GM12878 (cell line): ENCODE data around the gene DHX30. TPM values are rescaled to one million over a fixed set of nuclear protein-coding genes. Genes with fewer than 3 reads are reported as not detected.

Experiments
- ATAC-seq: fragments of 200-7000 bp; cut with Tn5 transposase; 3 replicates; pipeline ENCODE4 v1.9.1; 2020; ENCODE audit warnings: mild to moderate bottlenecking, moderate library complexity
- BruUV-seq: library from RNA; stranded (reverse); fragments of 400-500 nt; replicated peaks from 2 replicates; lab custom pipeline; 2021; lab: Mats Ljungman, UMichigan
- CTCF ChIA-PET: fragments of 300-600 bp; sonication (Branson Sonifier 250); formaldehyde crosslinking; extraction: SDS; loops from one replicate; lab custom pipeline; 2021; ENCODE audit warnings: inconsistent platforms; lab: Yijun Ruan, JAX
- POLR2A ChIA-PET: fragments of 350-600 bp; formaldehyde crosslinking; extraction: SDS; loops from one replicate; lab custom pipeline; 2021; ENCODE audit warnings: inconsistent platforms; lab: Charles Lee
- RAD21 ChIA-PET: fragments of 300-600 bp; sonication (Branson Sonifier 250); formaldehyde crosslinking; loops from one replicate; lab custom pipeline; 2023; ENCODE audit warnings: antibody characterized with exemption; ENCODE audit not compliant: unreplicated experiment; lab: Charles Lee
- SMC1A ChIA-PET: fragments of 300-600 bp; sonication (Branson Sonifier 250); formaldehyde crosslinking; loops from one replicate; lab custom pipeline; 2023; ENCODE audit not compliant: unreplicated experiment, uncharacterized antibody; lab: Charles Lee
- DNase-seq: peaks from one replicate; pipeline ENCODE4 v3.0.0-alpha.2; 2011; ENCODE audit warnings: low read depth, low spot score
- FAIRE-seq: peaks from 3 replicates; lab custom pipeline; 2011; peaks lifted over from hg19 to GRCh38; lab: Jason Lieb, UNC
- H2AFZ ChIP-seq: 2 replicates; pipeline ENCODE4 v1.6.0; 2011; ENCODE audit warnings: low read depth, low read length, control low read depth; ENCODE audit not compliant: control insufficient read depth
- H3K27ac ChIP-seq: 2 replicates; pipeline ENCODE4 v1.5.1; 2011; ENCODE audit warnings: control low read depth; ENCODE audit not compliant: control insufficient read depth, insufficient read depth
- H3K27me3 ChIP-seq, 2 experiments: replicated peaks in 1 of 2; 2 replicates each; pipeline versions ENCODE4 v1.6.0 to v1.6.1; 2011; ENCODE audit warnings: low read length in 1 of 2; ENCODE audit not compliant: control insufficient read depth in 2 of 2, insufficient read depth in 2 of 2
- H3K36me3 ChIP-seq, 2 experiments: 2 replicates each; pipeline ENCODE4 v1.5.1; 2011; ENCODE audit warnings: low read length in 1 of 2; ENCODE audit not compliant: control insufficient read depth in 2 of 2, insufficient read depth in 2 of 2
- H3K4me1 ChIP-seq: 2 replicates; pipeline ENCODE4 v1.6.1; 2011; ENCODE audit warnings: mild to moderate bottlenecking, low read length, moderate library complexity, mixed read lengths; ENCODE audit not compliant: control insufficient read depth, insufficient read depth
- H3K4me2 ChIP-seq: 2 replicates; pipeline ENCODE4 v1.6.0; 2011; ENCODE audit warnings: control low read depth; ENCODE audit not compliant: control insufficient read depth, insufficient read depth
- H3K4me3 ChIP-seq: fragments of 200-600 bp; sonication (generic); 2 replicates; pipeline ENCODE4 v1.5.1; 2016
- H3K79me2 ChIP-seq: 2 replicates; pipeline ENCODE4 v1.6.0; 2011; ENCODE audit warnings: low read length; ENCODE audit not compliant: control insufficient read depth, insufficient read depth
- H3K9ac ChIP-seq: 2 replicates; pipeline ENCODE4 v1.8.0; 2011; ENCODE audit warnings: low read length, control low read depth, mixed read lengths; ENCODE audit not compliant: control insufficient read depth, insufficient read depth
- H3K9me3 ChIP-seq: replicated peaks from 3 replicates; pipeline ENCODE4 v1.5.1; 2011; ENCODE audit warnings: mild to moderate bottlenecking, low read length; ENCODE audit not compliant: control insufficient read depth, insufficient read depth
- H4K20me1 ChIP-seq: 2 replicates; pipeline ENCODE4 v1.6.0; 2011; ENCODE audit not compliant: control insufficient read depth, insufficient read depth
- BACH1 ChIP-seq: fragments of 450-650 bp; IDR thresholded peaks from 2 replicates; pipeline ENCODE4 v1.6.1; 2017; ENCODE audit warnings: mild to moderate bottlenecking, borderline replicate concordance
- BCL11A ChIP-seq: IDR thresholded peaks from 2 replicates; pipeline ENCODE4 v1.6.1; 2011; ENCODE audit warnings: low read depth, low read length
- BMI1 ChIP-seq: fragments of 450-650 bp; IDR thresholded peaks from 2 replicates; pipeline ENCODE4 v1.6.1; 2016; ENCODE audit warnings: mild to moderate bottlenecking, moderate library complexity, borderline replicate concordance
- EED ChIP-seq: sonication (generic); IDR thresholded peaks from 2 replicates; pipeline ENCODE4 v1.6.1; 2016; ENCODE audit warnings: antibody characterized with exemption, low read depth
- JUND ChIP-seq: IDR thresholded peaks from 2 replicates; pipeline ENCODE4 v1.6.1; 2012; ENCODE audit warnings: low read depth, mild to moderate bottlenecking, low read length, improper control_type of control experiment, moderate library complexity
- KAT2A ChIP-seq: conservative IDR thresholded peaks from 2 replicates; pipeline ENCODE4 v1.6.1; 2011; ENCODE audit warnings: low read depth, low read length; ENCODE audit not compliant: control insufficient read depth
- LARP7 ChIP-seq: fragments of 450-650 bp; IDR thresholded peaks from 2 replicates; pipeline ENCODE4 v1.6.1; 2017; ENCODE audit warnings: mild to moderate bottlenecking
- MTA2 ChIP-seq: fragments of 450-650 bp; IDR thresholded peaks from 2 replicates; pipeline ENCODE4 v1.6.1; 2016; ENCODE audit warnings: low read depth, mild to moderate bottlenecking, moderate library complexity
- MTA3 ChIP-seq: IDR thresholded peaks from 2 replicates; pipeline ENCODE4 v1.6.1; 2012; ENCODE audit warnings: low read length, inconsistent platforms, borderline replicate concordance
- NBN ChIP-seq: fragments of 450-650 bp; IDR thresholded peaks from 2 replicates; pipeline ENCODE4 v1.6.1; 2016
- NFYA ChIP-seq: IDR thresholded peaks from 2 replicates; pipeline ENCODE4 v1.6.1; 2011; ENCODE audit warnings: low read depth, mild to moderate bottlenecking, low read length, improper control_type of control experiment, borderline replicate concordance
- PML ChIP-seq: IDR thresholded peaks from 2 replicates; pipeline ENCODE4 v1.6.1; 2012; ENCODE audit warnings: low read length, inconsistent platforms
- POLR2A ChIP-seq: IDR thresholded peaks from 2 replicates; pipeline ENCODE4 v1.6.1; 2011; ENCODE audit warnings: low read depth, mild to moderate bottlenecking, low read length
- SMARCA5 ChIP-seq: fragments of 450-650 bp; IDR thresholded peaks from 2 replicates; pipeline ENCODE4 v1.6.1; 2017; ENCODE audit warnings: mild to moderate bottlenecking
- TARDBP ChIP-seq: IDR thresholded peaks from 2 replicates; pipeline ENCODE4 v1.6.1; 2016; ENCODE audit warnings: borderline replicate concordance
- YBX1 ChIP-seq: fragments of 450-650 bp; IDR thresholded peaks from 2 replicates; pipeline ENCODE4 v1.6.1; 2016; ENCODE audit warnings: antibody characterized with exemption
- WGBS: methylation state at CpG from one replicate; pipeline ENCODE4 v1.1.6; 2016; ENCODE audit warnings: low lambda C conversion rate; ENCODE audit not compliant: insufficient replicate concordance, insufficient coverage; ENCODE audit errors: missing lambda C conversion rate; 5-methylcytosine and 5-hydroxymethylcytosine counted together
- in situ Hi-C: fragments of 300-500 bp; cut with MboI; formaldehyde crosslinking; loops from 9 replicates; pipeline ENCODE4 v1.14.3; 2018; ENCODE audit warnings: mixed read lengths
- intact Hi-C: fragments of 100-400 bp; cut with micrococcal nuclease; formaldehyde crosslinking; loops from one replicate; pipeline ENCODE4 v1.14.2; 2022; ENCODE audit not compliant: unreplicated experiment
- polyA plus RNA-seq, 11 experiments: library from polyadenylated mRNA; depleted of rRNA in 4 of 11; unstranded in 6 of 11; stranded (reverse) in 5 of 11; fragments of >200 nt; fragmentation: Nextera tagmentation in 4 of 11; fragmentation: Illumina TruSeq in 1 of 11; extraction: Ambion mirVana in 4 of 11; extraction: Trizol in 1 of 11; gene quantifications; 1 replicate in 1 of 11; 2 replicates in 10 of 11; pipeline versions ENCODE4 v1.2.1 to v1.2.3, GENCODE V29; 2011 to 2016; ENCODE audit warnings: inconsistent platforms in 2 of 11, missing spikeins in 2 of 11, low read depth in 1 of 11
- total RNA-seq, 4 experiments: library from RNA; depleted of rRNA in 3 of 4; stranded (reverse); fragments of >200 nt in 3 of 4; fragmentation: Illumina TruSeq in 1 of 4; extraction: Trizol in 1 of 4; gene quantifications; 2 replicates each; pipeline versions ENCODE4 v1.2.1 to v1.2.3, GENCODE V29; 2013 to 2021
- TF ChIP-seq, protein P1 (sequence below): fragments of 450-650 bp; IDR thresholded peaks from 2 replicates; pipeline ENCODE4 v1.6.1; 2017; ENCODE audit warnings: mild to moderate bottlenecking, moderate library complexity
- TF ChIP-seq, protein P2 (sequence below): IDR thresholded peaks from 2 replicates; pipeline ENCODE4 v1.6.1; 2011; ENCODE audit warnings: borderline replicate concordance, low read depth, mild to moderate bottlenecking, moderate library complexity, low read length; ENCODE audit not compliant: insufficient read depth, poor library complexity, severe bottlenecking
- TF ChIP-seq, protein P3 (sequence below): IDR thresholded peaks from 2 replicates; pipeline ENCODE4 v1.6.1; 2012; ENCODE audit warnings: low read depth, low read length, improper control_type of control experiment

Gene DHX30
- total and polyA plus RNA-seq, 10 of the 15 experiments (the other 5 are each of a cell fraction or from before 2014, with no cell fraction given) = 9.5 to 75.3 (median 47.8) TPM

DNA sequence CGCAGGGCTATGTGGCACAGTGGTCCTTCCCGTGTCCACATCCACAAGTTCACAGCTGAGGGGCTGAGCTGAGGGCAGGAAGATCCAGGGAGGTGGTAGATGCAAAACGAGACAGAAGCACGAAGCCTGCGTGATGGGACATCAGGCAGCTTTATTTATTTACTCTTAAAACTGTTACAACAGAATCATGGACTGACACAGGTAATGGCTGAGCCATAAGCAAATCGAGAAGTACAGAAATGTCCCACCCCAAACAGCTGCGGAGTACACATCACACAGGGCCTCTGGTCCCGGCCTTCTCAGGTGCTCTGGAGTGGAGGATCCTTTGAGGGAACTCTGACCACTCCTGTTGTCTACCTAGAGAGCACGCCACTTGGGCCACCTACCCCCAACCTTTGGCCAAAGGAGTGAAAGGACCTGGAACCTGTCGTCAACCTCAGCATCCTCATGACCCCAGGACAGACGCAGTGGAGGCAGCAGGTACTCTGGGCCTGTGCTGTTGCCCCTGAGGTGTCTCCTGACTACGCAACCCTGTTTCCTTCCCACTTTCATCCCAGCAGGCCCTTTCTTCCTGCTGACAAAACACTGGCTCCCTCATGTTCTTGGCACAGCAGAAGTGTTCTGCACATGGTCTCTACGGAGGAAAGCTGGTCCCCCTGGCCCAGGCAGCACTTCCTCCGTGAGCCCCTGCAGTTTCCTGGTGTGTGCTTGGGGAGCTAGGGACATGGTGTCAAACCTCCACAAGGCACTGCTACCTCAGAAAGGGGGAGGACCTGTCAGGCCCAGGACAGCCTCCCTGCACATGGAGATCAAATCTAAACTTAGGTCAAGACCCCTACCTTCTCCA, 47.8 kb downstream of the DHX30 start:
- FAIRE-seq = no peak
- 89% methylated on average over 14 of the region's 14 CpGs for WGBS
- TF ChIP-seq YBX1 (no peak), LARP7 (no peak), EED (no peak), BMI1 (no peak), NFYA (no peak), SMARCA5 (no peak), JUND (no peak), TARDBP (no peak), MTA2 (no peak), MTA3 (peak; percentile 13; the same call in 1 of the 2 replicates), POLR2A (peak; percentile 43), KAT2A (no peak), NBN (no peak), PML (0 out of 2 replicates have a peak, but pooled peaks have one; percentile 45), BACH1 (no peak), BCL11A (no peak)
- TF ChIP-seq, protein P1, sequence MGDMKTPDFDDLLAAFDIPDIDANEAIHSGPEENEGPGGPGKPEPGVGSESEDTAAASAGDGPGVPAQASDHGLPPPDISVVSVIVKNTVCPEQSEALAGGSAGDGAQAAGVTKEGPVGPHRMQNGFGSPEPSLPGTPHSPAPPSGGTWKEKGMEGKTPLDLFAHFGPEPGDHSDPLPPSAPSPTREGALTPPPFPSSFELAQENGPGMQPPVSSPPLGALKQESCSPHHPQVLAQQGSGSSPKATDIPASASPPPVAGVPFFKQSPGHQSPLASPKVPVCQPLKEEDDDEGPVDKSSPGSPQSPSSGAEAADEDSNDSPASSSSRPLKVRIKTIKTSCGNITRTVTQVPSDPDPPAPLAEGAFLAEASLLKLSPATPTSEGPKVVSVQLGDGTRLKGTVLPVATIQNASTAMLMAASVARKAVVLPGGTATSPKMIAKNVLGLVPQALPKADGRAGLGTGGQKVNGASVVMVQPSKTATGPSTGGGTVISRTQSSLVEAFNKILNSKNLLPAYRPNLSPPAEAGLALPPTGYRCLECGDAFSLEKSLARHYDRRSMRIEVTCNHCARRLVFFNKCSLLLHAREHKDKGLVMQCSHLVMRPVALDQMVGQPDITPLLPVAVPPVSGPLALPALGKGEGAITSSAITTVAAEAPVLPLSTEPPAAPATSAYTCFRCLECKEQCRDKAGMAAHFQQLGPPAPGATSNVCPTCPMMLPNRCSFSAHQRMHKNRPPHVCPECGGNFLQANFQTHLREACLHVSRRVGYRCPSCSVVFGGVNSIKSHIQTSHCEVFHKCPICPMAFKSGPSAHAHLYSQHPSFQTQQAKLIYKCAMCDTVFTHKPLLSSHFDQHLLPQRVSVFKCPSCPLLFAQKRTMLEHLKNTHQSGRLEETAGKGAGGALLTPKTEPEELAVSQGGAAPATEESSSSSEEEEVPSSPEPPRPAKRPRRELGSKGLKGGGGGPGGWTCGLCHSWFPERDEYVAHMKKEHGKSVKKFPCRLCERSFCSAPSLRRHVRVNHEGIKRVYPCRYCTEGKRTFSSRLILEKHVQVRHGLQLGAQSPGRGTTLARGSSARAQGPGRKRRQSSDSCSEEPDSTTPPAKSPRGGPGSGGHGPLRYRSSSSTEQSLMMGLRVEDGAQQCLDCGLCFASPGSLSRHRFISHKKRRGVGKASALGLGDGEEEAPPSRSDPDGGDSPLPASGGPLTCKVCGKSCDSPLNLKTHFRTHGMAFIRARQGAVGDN = no peak
- TF ChIP-seq, protein P2, sequence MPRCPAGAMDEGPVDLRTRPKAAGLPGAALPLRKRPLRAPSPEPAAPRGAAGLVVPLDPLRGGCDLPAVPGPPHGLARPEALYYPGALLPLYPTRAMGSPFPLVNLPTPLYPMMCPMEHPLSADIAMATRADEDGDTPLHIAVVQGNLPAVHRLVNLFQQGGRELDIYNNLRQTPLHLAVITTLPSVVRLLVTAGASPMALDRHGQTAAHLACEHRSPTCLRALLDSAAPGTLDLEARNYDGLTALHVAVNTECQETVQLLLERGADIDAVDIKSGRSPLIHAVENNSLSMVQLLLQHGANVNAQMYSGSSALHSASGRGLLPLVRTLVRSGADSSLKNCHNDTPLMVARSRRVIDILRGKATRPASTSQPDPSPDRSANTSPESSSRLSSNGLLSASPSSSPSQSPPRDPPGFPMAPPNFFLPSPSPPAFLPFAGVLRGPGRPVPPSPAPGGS = peak; percentile 9
- TF ChIP-seq, protein P3, sequence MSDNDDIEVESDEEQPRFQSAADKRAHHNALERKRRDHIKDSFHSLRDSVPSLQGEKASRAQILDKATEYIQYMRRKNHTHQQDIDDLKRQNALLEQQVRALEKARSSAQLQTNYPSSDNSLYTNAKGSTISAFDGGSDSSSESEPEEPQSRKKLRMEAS = no peak

More for the DNA sequence above, 47.8 kb downstream of the DHX30 start:
- Histone ChIP-seq H3K27ac (no peak overlapping the region), H3K4me1 (no peaks in the 10 kb centered on the region), H3K9ac (no peak overlapping the region), H3K36me3 (peaks cover 9 to 51% of the 10 kb centered on the region in 2 experiments), H3K4me2 (no peak overlapping the region), H3K27me3 (no peaks in the 10 kb centered on the region), H3K9me3 (no peaks in the 10 kb centered on the region), H3K4me3 (no peak overlapping the region), H2AFZ (no peak overlapping the region), H3K79me2 (no peaks in the 10 kb centered on the region), H4K20me1 (no peaks in the 10 kb centered on the region)
- ChIA-PET RAD21 (no interaction called here), SMC1A (no interaction called here), CTCF (interaction anchor here (1.4 to 2.2 kb wide), 2 partner anchors 13 to 301 kb away, joined by 3 to 6 read pairs; no protein-coding TSS in a partner anchor), POLR2A (no interaction called here)
- DNase-seq (no peak), ATAC-seq (no peak; the same call in 2 of the 3 replicates)
- intact Hi-C loops (no loop called here), in situ Hi-C loops (no loop called here)
- BruUV-seq = no TSS peak
